Measurements from ENCODE around the gene LRRC46.

DNA sequence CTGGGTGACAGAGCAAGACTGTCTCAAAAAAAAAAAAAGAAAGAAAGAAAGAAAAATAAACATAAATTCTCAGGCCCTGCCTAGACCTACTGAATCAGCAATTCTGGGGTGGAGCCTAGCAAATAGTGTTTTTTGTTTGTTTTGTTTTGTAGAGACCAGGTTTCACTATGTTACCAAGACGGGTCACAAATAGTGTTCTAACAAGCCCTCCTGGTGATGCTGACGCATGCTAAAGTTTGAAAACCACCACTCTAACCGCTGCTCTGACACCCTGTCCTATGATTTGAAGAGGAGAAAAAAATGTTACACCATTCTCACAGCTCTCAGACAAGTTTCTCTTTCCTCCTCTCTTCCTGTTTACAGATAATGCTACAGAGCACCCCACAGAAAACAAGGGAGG is 1.6 kb upstream of the LRRC46 start:
- no peak for TF ChIP-seq POLR2AphosphoS5 (IDR thresholded peaks at IDR 0.05; ENCODE audit: borderline replicate concordance, low read depth, low read length)
- TF ChIP-seq EZH2 (IDR thresholded peaks at IDR 0.05) = no peak
- no peak for TF ChIP-seq FOXP2 (optimal IDR thresholded peaks at IDR 0.05; ENCODE audit: control extremely low read depth, extremely low read length, insufficient read depth)
